ENCODE results near the gene GIT2.

Gene GIT2

GRCh38 chr12:109926488-109927210 is 69.5 kb downstream of the GIT2 start:
- Histone ChIP-seq H3K9ac (ENCODE audit: low read depth, low read length) (no peak overlapping the region), H3K27me3 (ENCODE audit: control insufficient read depth, insufficient read depth, low read length) (no peaks in the 10 kb centered on the region), H3K4me3 (ENCODE audit: low read length) (no peak overlapping the region), H3K4me1 (ENCODE audit: control insufficient read depth, insufficient read depth, low read length) (peaks cover 7% of the 10 kb centered on the region), H3K9me3 (replicated peaks; ENCODE audit: low read length) (no peaks in the 10 kb centered on the region), H3K36me3 (ENCODE audit: insufficient read depth, low read length) (peaks cover 33% of the 10 kb centered on the region), H3K4me2 (ENCODE audit: low read length) (no peak overlapping the region)

- H3K9me3 ChIP-seq (replicated peaks; ENCODE audit: low read length): no peaks in the 10 kb centered on the region
- peaks cover 7% of the 10 kb centered on the region for H3K4me1 ChIP-seq (ENCODE audit: control insufficient read depth, insufficient read depth, low read length)
- no peak overlapping the region for H3K4me2 ChIP-seq (ENCODE audit: low read length)
- peaks cover 29% of the 10 kb centered on the region for H3K36me3 ChIP-seq (ENCODE audit: insufficient read depth, low read length)
- no peaks in the 10 kb centered on the region for H3K27me3 ChIP-seq (ENCODE audit: control insufficient read depth, insufficient read depth, low read length)
- H3K4me3 ChIP-seq (ENCODE audit: low read length): no peak overlapping the region
- no peak overlapping the region for H3K9ac ChIP-seq (ENCODE audit: low read depth, low read length)
Measured at GRCh38 chr12:109926016-109926415, 70.2 kb downstream of the GIT2 start.

GRCh38 chr12:109925185-109925840 is 70.9 kb downstream of the GIT2 start:
- H3K9ac ChIP-seq (ENCODE audit: low read depth, low read length): no peak overlapping the region
- H3K36me3 ChIP-seq (ENCODE audit: insufficient read depth, low read length): peaks cover 23% of the 10 kb centered on the region
- H3K27me3 ChIP-seq (ENCODE audit: control insufficient read depth, insufficient read depth, low read length): no peaks in the 10 kb centered on the region

GRCh38 chr12:109923481-109924245 is 72.5 kb downstream of the GIT2 start:
- H3K36me3 ChIP-seq (ENCODE audit: insufficient read depth, low read length): peaks cover 25% of the 10 kb centered on the region
- no peaks in the 10 kb centered on the region for H3K27me3 ChIP-seq (ENCODE audit: control insufficient read depth, insufficient read depth, low read length)
- H3K9ac ChIP-seq (ENCODE audit: low read depth, low read length): no peak overlapping the region
- H3K4me1 ChIP-seq (ENCODE audit: control insufficient read depth, insufficient read depth, low read length): no peaks in the 10 kb centered on the region
- no peak overlapping the region for H3K4me2 ChIP-seq (ENCODE audit: low read length)
- no peaks in the 10 kb centered on the region for H3K9me3 ChIP-seq (replicated peaks; ENCODE audit: low read length)
- no peak overlapping the region for H3K4me3 ChIP-seq (ENCODE audit: low read length)

More at GRCh38 chr12:109925185-109925840, 70.9 kb downstream of the GIT2 start:
- Histone ChIP-seq H3K9me3 (replicated peaks; ENCODE audit: low read length) (no peaks in the 10 kb centered on the region), H3K4me3 (ENCODE audit: low read length) (no peak overlapping the region), H3K4me1 (ENCODE audit: control insufficient read depth, insufficient read depth, low read length) (peaks cover 7% of the 10 kb centered on the region), H3K4me2 (ENCODE audit: low read length) (no peak overlapping the region)

GRCh38 chr12:109923038-109923437 is 73.1 kb downstream of the GIT2 start:
- no peaks in the 10 kb centered on the region for H3K9me3 ChIP-seq (replicated peaks; ENCODE audit: low read length)
- H3K27me3 ChIP-seq (ENCODE audit: control insufficient read depth, insufficient read depth, low read length): no peaks in the 10 kb centered on the region
- no peak overlapping the region for H3K9ac ChIP-seq (ENCODE audit: low read depth, low read length)
- peaks cover 26% of the 10 kb centered on the region for H3K36me3 ChIP-seq (ENCODE audit: insufficient read depth, low read length)
- H3K4me3 ChIP-seq (ENCODE audit: low read length): no peak overlapping the region
- no peak overlapping the region for H3K4me2 ChIP-seq (ENCODE audit: low read length)
- H3K4me1 ChIP-seq (ENCODE audit: control insufficient read depth, insufficient read depth, low read length): no peaks in the 10 kb centered on the region

- Histone ChIP-seq H3K4me3 (ENCODE audit: low read length) (no peak overlapping the region), H3K27me3 (ENCODE audit: control insufficient read depth, insufficient read depth, low read length) (no peaks in the 10 kb centered on the region), H3K9ac (ENCODE audit: low read depth, low read length) (no peak overlapping the region), H3K36me3 (ENCODE audit: insufficient read depth, low read length) (peaks cover 36% of the 10 kb centered on the region), H3K4me1 (ENCODE audit: control insufficient read depth, insufficient read depth, low read length) (no peaks in the 10 kb centered on the region), H3K9me3 (replicated peaks; ENCODE audit: low read length) (no peaks in the 10 kb centered on the region), H3K4me2 (ENCODE audit: low read length) (no peak overlapping the region)
Measured at GRCh38 chr12:109921982-109922381, 74.2 kb downstream of the GIT2 start.

- Histone ChIP-seq H3K9ac (ENCODE audit: low read depth, low read length) (no peak overlapping the region), H3K36me3 (ENCODE audit: insufficient read depth, low read length) (peaks cover 42% of the 10 kb centered on the region), H3K27me3 (ENCODE audit: control insufficient read depth, insufficient read depth, low read length) (no peaks in the 10 kb centered on the region), H3K4me2 (ENCODE audit: low read length) (no peak overlapping the region), H3K4me1 (ENCODE audit: control insufficient read depth, insufficient read depth, low read length) (no peaks in the 10 kb centered on the region), H3K9me3 (replicated peaks; ENCODE audit: low read length) (no peaks in the 10 kb centered on the region), H3K4me3 (ENCODE audit: low read length) (no peak overlapping the region)
Measured at GRCh38 chr12:109920261-109920780, 75.8 kb downstream of the GIT2 start.

GRCh38 chr12:109919456-109919855 is 76.7 kb downstream of the GIT2 start:
- Histone ChIP-seq H3K4me2 (ENCODE audit: low read length) (no peak overlapping the region), H3K9me3 (replicated peaks; ENCODE audit: low read length) (no peaks in the 10 kb centered on the region), H3K4me1 (ENCODE audit: control insufficient read depth, insufficient read depth, low read length) (no peaks in the 10 kb centered on the region), H3K9ac (ENCODE audit: low read depth, low read length) (no peak overlapping the region), H3K4me3 (ENCODE audit: low read length) (no peak overlapping the region), H3K36me3 (ENCODE audit: insufficient read depth, low read length) (peaks cover 50% of the 10 kb centered on the region), H3K27me3 (ENCODE audit: control insufficient read depth, insufficient read depth, low read length) (no peaks in the 10 kb centered on the region)

GRCh38 chr12:109916045-109916444 is 80.1 kb downstream of the GIT2 start:
- Histone ChIP-seq H3K4me3 (ENCODE audit: low read length) (no peak overlapping the region), H3K4me1 (ENCODE audit: control insufficient read depth, insufficient read depth, low read length) (no peaks in the 10 kb centered on the region), H3K9ac (ENCODE audit: low read depth, low read length) (no peak overlapping the region), H3K36me3 (ENCODE audit: insufficient read depth, low read length) (peaks cover 69% of the 10 kb centered on the region), H3K9me3 (replicated peaks; ENCODE audit: low read length) (no peaks in the 10 kb centered on the region), H3K4me2 (ENCODE audit: low read length) (no peak overlapping the region), H3K27me3 (ENCODE audit: control insufficient read depth, insufficient read depth, low read length) (no peaks in the 10 kb centered on the region)

GRCh38 chr12:109915171-109916040 is 80.8 kb downstream of the GIT2 start:
- Histone ChIP-seq H3K4me1 (ENCODE audit: control insufficient read depth, insufficient read depth, low read length) (no peaks in the 10 kb centered on the region), H3K9me3 (replicated peaks; ENCODE audit: low read length) (no peaks in the 10 kb centered on the region), H3K4me3 (ENCODE audit: low read length) (no peak overlapping the region), H3K9ac (ENCODE audit: low read depth, low read length) (no peak overlapping the region), H3K4me2 (ENCODE audit: low read length) (no peak overlapping the region), H3K36me3 (ENCODE audit: insufficient read depth, low read length) (peaks cover 70% of the 10 kb centered on the region), H3K27me3 (ENCODE audit: control insufficient read depth, insufficient read depth, low read length) (no peaks in the 10 kb centered on the region)

- H3K4me3 ChIP-seq (ENCODE audit: low read length): no peak overlapping the region
- H3K4me1 ChIP-seq (ENCODE audit: control insufficient read depth, insufficient read depth, low read length): no peaks in the 10 kb centered on the region
- no peaks in the 10 kb centered on the region for H3K9me3 ChIP-seq (replicated peaks; ENCODE audit: low read length)
- no peak overlapping the region for H3K4me2 ChIP-seq (ENCODE audit: low read length)
- H3K36me3 ChIP-seq (ENCODE audit: insufficient read depth, low read length): peaks cover 63% of the 10 kb centered on the region
- H3K9ac ChIP-seq (ENCODE audit: low read depth, low read length): no peak overlapping the region
- no peaks in the 10 kb centered on the region for H3K27me3 ChIP-seq (ENCODE audit: control insufficient read depth, insufficient read depth, low read length)
Measured at GRCh38 chr12:109914461-109914860, 81.7 kb downstream of the GIT2 start.
